Measurements from ENCODE around the gene DSN1.

DSN1 gene

DNA sequence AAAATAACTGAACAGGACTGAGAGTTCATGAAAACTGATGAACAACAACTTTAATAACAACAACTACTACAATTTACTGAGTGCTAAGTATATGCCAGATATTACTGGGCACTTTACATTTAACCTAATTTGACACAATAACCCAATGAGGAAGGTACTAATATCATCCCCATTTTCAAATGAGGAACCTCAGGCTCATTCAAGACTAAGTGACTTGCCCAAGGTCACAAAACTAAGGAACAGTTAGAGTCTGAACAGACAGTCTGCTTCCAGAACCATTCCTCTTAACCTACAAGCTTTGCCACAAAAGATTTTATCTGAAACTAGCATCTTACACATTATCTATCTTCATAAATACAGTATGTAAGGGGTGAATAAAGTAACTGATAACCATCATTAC lies 17.1 kb downstream of the DSN1 start:
- TF ChIP-seq, protein P1, sequence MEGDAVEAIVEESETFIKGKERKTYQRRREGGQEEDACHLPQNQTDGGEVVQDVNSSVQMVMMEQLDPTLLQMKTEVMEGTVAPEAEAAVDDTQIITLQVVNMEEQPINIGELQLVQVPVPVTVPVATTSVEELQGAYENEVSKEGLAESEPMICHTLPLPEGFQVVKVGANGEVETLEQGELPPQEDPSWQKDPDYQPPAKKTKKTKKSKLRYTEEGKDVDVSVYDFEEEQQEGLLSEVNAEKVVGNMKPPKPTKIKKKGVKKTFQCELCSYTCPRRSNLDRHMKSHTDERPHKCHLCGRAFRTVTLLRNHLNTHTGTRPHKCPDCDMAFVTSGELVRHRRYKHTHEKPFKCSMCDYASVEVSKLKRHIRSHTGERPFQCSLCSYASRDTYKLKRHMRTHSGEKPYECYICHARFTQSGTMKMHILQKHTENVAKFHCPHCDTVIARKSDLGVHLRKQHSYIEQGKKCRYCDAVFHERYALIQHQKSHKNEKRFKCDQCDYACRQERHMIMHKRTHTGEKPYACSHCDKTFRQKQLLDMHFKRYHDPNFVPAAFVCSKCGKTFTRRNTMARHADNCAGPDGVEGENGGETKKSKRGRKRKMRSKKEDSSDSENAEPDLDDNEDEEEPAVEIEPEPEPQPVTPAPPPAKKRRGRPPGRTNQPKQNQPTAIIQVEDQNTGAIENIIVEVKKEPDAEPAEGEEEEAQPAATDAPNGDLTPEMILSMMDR (IDR thresholded peaks at IDR 0.05; ENCODE audit: low read depth, low read length, poor library complexity, severe bottlenecking), result no peak
- TF ChIP-seq EZH2phosphoT487 (IDR thresholded peaks at IDR 0.05; ENCODE audit: borderline replicate concordance, low read length), result no peak
- H3F3A ChIP-seq (ENCODE audit: control insufficient read depth, insufficient read depth), result peaks cover 4% of the 10 kb centered on the region; the same call in 1 of the 2 replicates
- H3K27me3 ChIP-seq (ENCODE audit: control insufficient read depth, low read length), result no peaks in the 10 kb centered on the region
- no peak overlapping the region for H3K4me2 ChIP-seq (ENCODE audit: low read length)
- no peaks in the 10 kb centered on the region for H4K20me1 ChIP-seq (ENCODE audit: control insufficient read depth, insufficient read depth, low read depth, low read length)
- H3K79me2 ChIP-seq (ENCODE audit: control insufficient read depth, low read length), result 0 out of 2 replicates have a peak, but pooled peaks cover 3% of the 10 kb centered on the region
- no peak overlapping the region for H3K4me3 ChIP-seq (ENCODE audit: low read length)
- H3K4me1 ChIP-seq (ENCODE audit: control insufficient read depth, low read length), result peaks cover 29% of the 10 kb centered on the region
- H3K27ac ChIP-seq (ENCODE audit: low read depth, low read length), result no peak overlapping the region
- no peaks in the 10 kb centered on the region for H3K9me3 ChIP-seq (ENCODE audit: control insufficient read depth, insufficient read depth, low read length)
- H3K36me3 ChIP-seq (ENCODE audit: control insufficient read depth, low read length), result peaks cover 76% of the 10 kb centered on the region
- no peaks in the 10 kb centered on the region for H3K9me2 ChIP-seq (replicated peaks; ENCODE audit: control insufficient read depth, low read length)

DNA sequence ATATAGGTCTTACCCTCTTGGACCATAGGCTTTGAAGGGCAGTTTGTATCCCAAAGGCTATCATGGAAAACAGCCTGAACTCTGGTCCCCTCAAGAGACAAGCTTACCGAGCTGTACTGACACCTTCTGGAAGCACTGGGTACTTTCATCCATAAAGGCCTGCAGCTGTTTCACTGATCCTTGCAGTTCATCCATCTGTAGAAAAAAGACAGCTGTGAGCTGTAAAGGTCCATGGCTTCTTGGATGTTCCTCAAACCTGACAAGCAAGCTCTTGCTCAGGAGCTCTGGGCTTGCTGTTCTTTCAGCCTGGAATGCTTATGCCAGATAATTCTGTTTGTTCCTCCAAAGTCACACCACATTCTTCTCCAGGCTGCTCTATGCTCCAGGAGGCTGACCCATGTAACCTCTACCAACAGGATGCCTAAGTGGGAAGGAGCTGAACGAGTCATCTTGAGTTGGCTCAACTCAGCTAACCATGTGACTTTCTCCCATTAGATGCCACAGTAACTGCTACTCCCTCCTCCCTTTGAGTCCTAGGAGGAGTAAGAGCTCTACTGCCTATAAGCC lies 18.8 kb downstream of the DSN1 start:
- H3K79me2 ChIP-seq (ENCODE audit: control insufficient read depth, low read length), result 0 out of 2 replicates have a peak, but pooled peaks cover 3% of the 10 kb centered on the region
- peaks cover 29% of the 10 kb centered on the region for H3K4me1 ChIP-seq (ENCODE audit: control insufficient read depth, low read length)
- no peaks in the 10 kb centered on the region for H3K9me3 ChIP-seq (ENCODE audit: control insufficient read depth, insufficient read depth, low read length)
- no peak overlapping the region for H3K27ac ChIP-seq (ENCODE audit: low read depth, low read length)
- peaks cover 4% of the 10 kb centered on the region for H3F3A ChIP-seq (ENCODE audit: control insufficient read depth, insufficient read depth)
- peaks cover 71% of the 10 kb centered on the region for H3K36me3 ChIP-seq (ENCODE audit: control insufficient read depth, low read length)
- TF ChIP-seq EZH2phosphoT487 (IDR thresholded peaks at IDR 0.05; ENCODE audit: borderline replicate concordance, low read length), result no peak
- TF ChIP-seq, protein P1 (IDR thresholded peaks at IDR 0.05; ENCODE audit: low read depth, low read length, poor library complexity, severe bottlenecking), result peak; percentile 74
- H4K20me1 ChIP-seq (ENCODE audit: control insufficient read depth, insufficient read depth, low read depth, low read length), result no peaks in the 10 kb centered on the region
- H3K4me3 ChIP-seq (ENCODE audit: low read length), result no peak overlapping the region
- no peaks in the 10 kb centered on the region for H3K27me3 ChIP-seq (ENCODE audit: control insufficient read depth, low read length)
- H3K4me2 ChIP-seq (ENCODE audit: low read length), result no peak overlapping the region
- H3K9me2 ChIP-seq (replicated peaks; ENCODE audit: control insufficient read depth, low read length), result no peaks in the 10 kb centered on the region

- Histone ChIP-seq H3F3A (ENCODE audit: control insufficient read depth, insufficient read depth) (peaks cover 15% of the 10 kb centered on the region), H3K27ac (ENCODE audit: low read depth, low read length) (no peak overlapping the region), H3K4me2 (ENCODE audit: low read length) (no peak overlapping the region), H3K4me3 (ENCODE audit: low read length) (no peak overlapping the region), H3K4me1 (ENCODE audit: control insufficient read depth, low read length) (peaks cover 16% of the 10 kb centered on the region), H3K36me3 (ENCODE audit: control insufficient read depth, low read length) (peaks cover 62% of the 10 kb centered on the region), H3K9me2 (replicated peaks; ENCODE audit: control insufficient read depth, low read length) (no peaks in the 10 kb centered on the region), H3K9me3 (ENCODE audit: control insufficient read depth, insufficient read depth, low read length) (no peaks in the 10 kb centered on the region), H3K27me3 (ENCODE audit: control insufficient read depth, low read length) (no peaks in the 10 kb centered on the region), H4K20me1 (ENCODE audit: control insufficient read depth, insufficient read depth, low read depth, low read length) (no peaks in the 10 kb centered on the region), H3K79me2 (ENCODE audit: control insufficient read depth, low read length) (0 out of 2 replicates have a peak, but pooled peaks cover 3% of the 10 kb centered on the region)
- no peak for TF ChIP-seq EZH2phosphoT487 (IDR thresholded peaks at IDR 0.05; ENCODE audit: borderline replicate concordance, low read length)
- TF ChIP-seq, protein P1 (IDR thresholded peaks at IDR 0.05; ENCODE audit: low read depth, low read length, poor library complexity, severe bottlenecking), result no peak
Measured at GRCh38 chr20:36752582-36752981, 21.0 kb downstream of the DSN1 start.

Data from DOHH2 (cell line).